Ovary (tissue), 9 donors: ENCODE results near the gene WDR36. TPM values are rescaled to one million over a fixed set of nuclear protein-coding genes. Genes with fewer than 3 reads are reported as not detected.

Source experiments
- DNase-seq, 5 donors: peaks; one replicate each; pipeline ENCODE4 v3.0.0-alpha.2; 2019 to 2020
- H3K27ac ChIP-seq, 2 donors: fragments of 200-600 bp; one replicate each; pipeline versions ENCODE4 v1.5.1 to v1.8.0; 2019 to 2022
- H3K27me3 ChIP-seq: fragments of 200-600 bp; one replicate; pipeline ENCODE4 v1.8.0; 2022
- H3K36me3 ChIP-seq: fragments of 200-600 bp; sonication (generic); one replicate; pipeline ENCODE4 v1.5.1; 2019
- H3K4me1 ChIP-seq: one replicate; pipeline ENCODE4 v1.8.1; 2013; ENCODE audit warnings: mild to moderate bottlenecking, moderate library complexity; ENCODE audit not compliant: insufficient read depth
- H3K4me3 ChIP-seq: fragments of 200-600 bp; sonication (generic); one replicate; pipeline ENCODE4 v1.5.1; 2017
- H3K9me3 ChIP-seq, 2 donors: fragments of 200-600 bp in 1 of 2; sonication (generic) in 1 of 2; one replicate each; pipeline versions ENCODE4 v1.5.1 to v1.8.1; 2013 to 2019; ENCODE audit warnings: mild to moderate bottlenecking in 1 of 2, moderate library complexity in 1 of 2
- CTCF ChIP-seq, 3 donors: fragments of 450-650 bp in 2 of 3; fragments of 200-600 bp in 1 of 3; IDR thresholded peaks; one replicate each; pipeline versions ENCODE4 v1.5.1 to v1.8.0; 2016 to 2022; ENCODE audit warnings: antibody characterized with exemption in 3 of 3, mild to moderate bottlenecking in 1 of 3
- EP300 ChIP-seq: sonication (generic); formaldehyde crosslinking; IDR thresholded peaks from one replicate; pipeline ENCODE4 v1.6.1; 2017; ENCODE audit warnings: antibody characterized with exemption
- POLR2A ChIP-seq: fragments of 450-650 bp; IDR thresholded peaks from one replicate; pipeline ENCODE4 v1.6.1; 2017; ENCODE audit warnings: antibody characterized with exemption, mild to moderate bottlenecking, moderate library complexity
- WGBS, 3 donors: extraction: QIAGEN DNeasy Blood & Tissue Kit in 1 of 3; methylation state at CpG; one replicate each; pipeline versions ENCODE4 v1.1.5 to v1.1.7; 2013 to 2017; 5-methylcytosine and 5-hydroxymethylcytosine counted together
- intact Hi-C, 4 donors: fragments of 100-400 bp; cut with DNase I; formaldehyde crosslinking; loops; one replicate each; pipeline versions ENCODE4 v1.11.0 to v1.15.1; 2022 to 2023
- polyA plus RNA-seq, 2 donors: library from polyadenylated mRNA; stranded (reverse); fragments of 200-250 nt in 1 of 2; fragments of 350-450 nt in 1 of 2; fragmentation: Illumina TruSeq in 1 of 2; extraction: RNeasy Lipid Tissue Mini Kit (QIAGEN cat#74804) in 1 of 2; gene quantifications; one replicate each; pipeline ENCODE4 v1.2.3, GENCODE V29; 2013 to 2014
- total RNA-seq, 7 donors: library from RNA; depleted of rRNA in 2 of 7; stranded (reverse); fragments of >200 nt in 2 of 7; fragmentation: NEBNext Ultra II Directional in 3 of 7; extraction: Animal tissue kit (Norgen Biotek cat#: 25700) in 3 of 7; gene quantifications; one replicate each; pipeline versions ENCODE4 v1.1.0 to v1.2.4, GENCODE V29; 2016 to 2023
- donor health status: DM: no; HTN: no; CAD: no; lungs with moderate emphysema.
- donor health status: DM: no; HTN: no; CAD: no.
- donor health status: Bipolar disorder and iron deficiency.
- donor health status: DM: yes; HTN: yes; CAD: no.
- donor health status: DM: no; HTN: no; CAD: no.
- donor health status: DM: yes; HTN: yes; CAD: no.

Gene WDR36
- total and polyA plus RNA-seq, 9 donors = 7.0 to 36.9 (median 24.9) TPM

- Histone ChIP-seq H3K9me3 (no peaks in the 10 kb centered on the region), H3K4me3 (no peak overlapping the region), H3K4me1 (no peaks in the 10 kb centered on the region), H3K27me3 (no peaks in the 10 kb centered on the region), H3K27ac (no peak overlapping the region), H3K36me3 (no peaks in the 10 kb centered on the region)
- DNase-seq = no peak
- 79 to 91% (median 81%) methylated on average over 1 of the region's 1 CpG for WGBS, 3 donors
- no peak for TF ChIP-seq CTCF (IDR thresholded peaks at IDR 0.05)
- TF ChIP-seq EP300 = no peak
- no peak for TF ChIP-seq POLR2A
- intact Hi-C loops = no loop called here
Observed at GRCh38 chr5:111117136-111117535, 25.0 kb downstream of the WDR36 start.

- Histone ChIP-seq H3K4me1 (no peaks in the 10 kb centered on the region), H3K36me3 (no peaks in the 10 kb centered on the region), H3K27me3 (no peaks in the 10 kb centered on the region), H3K4me3 (no peak overlapping the region), H3K27ac (no peak overlapping the region), H3K9me3 (no peaks in the 10 kb centered on the region)
- no peak for DNase-seq
- intact Hi-C loops = no loop called here
- TF ChIP-seq EP300 = no peak
- TF ChIP-seq CTCF (IDR thresholded peaks at IDR 0.05) = no peak
- TF ChIP-seq POLR2A = no peak
- WGBS, 3 donors = 32 to 54% (median 43%) methylated on average over 2 of the region's 2 CpGs
Observed at GRCh38 chr5:111119221-111119620, 27.1 kb downstream of the WDR36 start.

- intact Hi-C loops = no loop called here
- Histone ChIP-seq H3K4me1 (no peaks in the 10 kb centered on the region), H3K36me3 (no peaks in the 10 kb centered on the region), H3K27me3 (no peaks in the 10 kb centered on the region), H3K27ac (no peak overlapping the region), H3K4me3 (no peak overlapping the region), H3K9me3 (no peaks in the 10 kb centered on the region)
- DNase-seq = no peak
- 93 to 98% (median 97%) methylated on average over 2 of the region's 2 CpGs for WGBS, 3 donors
- TF ChIP-seq EP300 (no peak), CTCF (IDR thresholded peaks at IDR 0.05) (no peak), POLR2A (no peak)
Observed at GRCh38 chr5:111119856-111120255, 27.7 kb downstream of the WDR36 start.

- intact Hi-C loops = no loop called here
- TF ChIP-seq CTCF (IDR thresholded peaks at IDR 0.05) (no peak), POLR2A (no peak), EP300 (no peak)
- 84 to 91% (median 85%) methylated on average over 2 of the region's 2 CpGs for WGBS, 3 donors
- no peaks in the 10 kb centered on the region for H3K36me3 ChIP-seq
- no peaks in the 10 kb centered on the region for H3K9me3 ChIP-seq
- no peaks in the 10 kb centered on the region for H3K27me3 ChIP-seq
- H3K4me3 ChIP-seq = no peak overlapping the region
- no peak overlapping the region for H3K27ac ChIP-seq
- DNase-seq = no peak
- no peaks in the 10 kb centered on the region for H3K4me1 ChIP-seq
Observed at GRCh38 chr5:111120911-111121310, 28.8 kb downstream of the WDR36 start.

GRCh38 chr5:111121926-111122325 lies 29.8 kb downstream of the WDR36 start:
- Histone ChIP-seq H3K27me3 (no peaks in the 10 kb centered on the region), H3K9me3 (no peaks in the 10 kb centered on the region), H3K4me1 (no peaks in the 10 kb centered on the region), H3K4me3 (no peak overlapping the region), H3K27ac (no peak overlapping the region), H3K36me3 (no peaks in the 10 kb centered on the region)
- no peak for TF ChIP-seq CTCF (IDR thresholded peaks at IDR 0.05)
- TF ChIP-seq POLR2A = no peak
- no peak for TF ChIP-seq EP300
- intact Hi-C loops = no loop called here
- DNase-seq = no peak
